HCT116 (cell line): ENCODE measurements around the gene SF3B4. TPM values are rescaled to one million over a fixed set of nuclear protein-coding genes. Genes with fewer than 3 reads are reported as not detected.

Experiments used
- ATAC-seq: fragments of 200-7000 bp; cut with Tn5 transposase; 2 replicates; pipeline ENCODE4 v1.9.1; 2020; ENCODE audit warnings: mild to moderate bottlenecking, moderate library complexity
- BruUV-seq: library from RNA; stranded (reverse); fragments of 400-500 nt; replicated peaks from 2 replicates; lab custom pipeline; 2021; lab: Mats Ljungman, UMichigan
- CTCF ChIA-PET: fragments of 300-600 bp; sonication (Branson Sonifier 250); formaldehyde crosslinking; loops from one replicate; lab custom pipeline; 2021; ENCODE audit warnings: antibody characterized with exemption; lab: Charles Lee
- POLR2A ChIA-PET: fragments of 300-600, 350-600 bp; sonication (Branson Sonifier 250); formaldehyde crosslinking; loops from one replicate; lab custom pipeline; 2021; ENCODE audit warnings: antibody characterized with exemption; lab: Charles Lee
- RAD21 ChIA-PET, 2 experiments: fragments of 300-600 bp; sonication (Branson Sonifier 250); formaldehyde crosslinking; loops; one replicate each; lab custom pipeline; 2023; ENCODE audit warnings: low total read pairs in 2 of 2; ENCODE audit not compliant: uncharacterized antibody in 2 of 2, unreplicated experiment in 2 of 2, low non-redundant PET in 1 of 2; lab: Charles Lee
- DNase-seq: peaks from one replicate; pipeline ENCODE4 v3.0.0-alpha.2; 2010; ENCODE audit warnings: low read depth, low spot score
- H2AFZ ChIP-seq: fragments of 200-600 bp; shearing (Covaris generic), sonication (generic); 2 replicates; pipeline ENCODE4 v1.6.1; 2017; ENCODE audit warnings: low read depth, mixed run types, mixed read lengths, antibody characterized with exemption, low read length; ENCODE audit not compliant: poor library complexity, severe bottlenecking
- H3K27ac ChIP-seq: 2 replicates; pipeline ENCODE4 v1.5.1; 2012; ENCODE audit warnings: low read depth, low read length
- H3K27me3 ChIP-seq: fragments of 200-600 bp; sonication (generic); 2 replicates; pipeline ENCODE4 v1.6.1; 2016; ENCODE audit warnings: mixed run types, low read length, mixed read lengths; ENCODE audit not compliant: insufficient read depth
- H3K36me3 ChIP-seq, 2 experiments: fragments of 200-500 bp in 1 of 2; fragments of 200-600 bp in 1 of 2; sonication (Bioruptor generic) in 1 of 2; sonication (generic) in 1 of 2; 2 replicates each; pipeline versions ENCODE4 v1.5.1 to v1.6.1; 2014 to 2016; ENCODE audit warnings: low read length in 2 of 2, inconsistent platforms in 1 of 2, mixed read lengths in 1 of 2, mixed run types in 1 of 2; ENCODE audit not compliant: insufficient read depth in 2 of 2, control insufficient read depth in 1 of 2
- H3K4me1 ChIP-seq, 2 experiments: fragments of 200-600 bp in 1 of 2; sonication (generic) in 1 of 2; 2 replicates each; pipeline versions ENCODE4 v1.5.1 to v1.6.1; 2012 to 2017; ENCODE audit warnings: low read length in 2 of 2, inconsistent platforms in 1 of 2, mild to moderate bottlenecking in 1 of 2, mixed read lengths in 1 of 2, mixed run types in 1 of 2, moderate library complexity in 1 of 2; ENCODE audit not compliant: insufficient read depth in 2 of 2, control insufficient read depth in 1 of 2
- H3K4me2 ChIP-seq: fragments of 200-600 bp; sonication (generic); 2 replicates; pipeline ENCODE4 v1.6.1; 2017; ENCODE audit warnings: mixed run types, low read length, mixed read lengths
- H3K4me3 ChIP-seq, 2 experiments: fragments of 200-600 bp in 1 of 2; sonication (generic) in 1 of 2; replicated peaks in 1 of 2; 2 replicates each; pipeline ENCODE4 v1.5.1; 2011 to 2016; ENCODE audit warnings: low read length in 2 of 2, control low read depth in 1 of 2, low read depth in 1 of 2, mild to moderate bottlenecking in 1 of 2, mixed read lengths in 1 of 2, mixed run types in 1 of 2
- H3K79me2 ChIP-seq: fragments of 200-600 bp; sonication (generic); 2 replicates; pipeline ENCODE4 v1.6.1; 2017; ENCODE audit warnings: mild to moderate bottlenecking, mixed run types, low read length, moderate library complexity, mixed read lengths; ENCODE audit not compliant: insufficient read depth
- H3K9ac ChIP-seq: fragments of 200-600 bp; sonication (generic); 2 replicates; pipeline ENCODE4 v1.6.1; 2016; ENCODE audit warnings: low read length, mixed read lengths
- H3K9me2 ChIP-seq: fragments of 200-600 bp; sonication (generic), shearing (Covaris generic); 2 replicates; pipeline ENCODE4 v1.6.1; 2017; ENCODE audit warnings: mixed run types, mild to moderate bottlenecking, moderate library complexity; ENCODE audit not compliant: insufficient read depth
- H3K9me3 ChIP-seq, 2 experiments: fragments of 200-500 bp in 1 of 2; fragments of 200-600 bp in 1 of 2; sonication (Bioruptor generic) in 1 of 2; sonication (generic) in 1 of 2; 2 replicates each; pipeline ENCODE4 v1.6.1; 2014 to 2017; ENCODE audit warnings: low read length in 2 of 2, mixed read lengths in 2 of 2, inconsistent platforms in 1 of 2, low read depth in 1 of 2, mild to moderate bottlenecking in 1 of 2, mixed run types in 1 of 2, moderate library complexity in 1 of 2; ENCODE audit not compliant: control insufficient read depth in 1 of 2, insufficient read depth in 1 of 2
- H4K20me1 ChIP-seq: fragments of 200-600 bp; sonication (generic), shearing (Covaris generic); 2 replicates; pipeline ENCODE4 v1.6.1; 2017; ENCODE audit warnings: mixed run types, mild to moderate bottlenecking, moderate library complexity; ENCODE audit not compliant: insufficient read depth
- ATF3 ChIP-seq: IDR thresholded peaks from 2 replicates; pipeline ENCODE4 v1.6.1; 2012
- CBX3 ChIP-seq: IDR thresholded peaks from 2 replicates; pipeline ENCODE4 v1.6.1; 2012; ENCODE audit warnings: low read depth
- CEBPB ChIP-seq: IDR thresholded peaks from 2 replicates; pipeline ENCODE4 v1.6.1; 2012; ENCODE audit warnings: low read depth
- EGR1 ChIP-seq: IDR thresholded peaks from 2 replicates; pipeline ENCODE4 v1.6.1; 2012; ENCODE audit warnings: low read depth
- ELF1 ChIP-seq: IDR thresholded peaks from 2 replicates; pipeline ENCODE4 v1.6.1; 2012; ENCODE audit warnings: low read depth, borderline replicate concordance
- EZH2 ChIP-seq: fragments of 200-600 bp; sonication (generic); IDR thresholded peaks from 2 replicates; pipeline ENCODE4 v1.6.1; 2017; ENCODE audit warnings: antibody characterized with exemption, mixed run types
- EZH2phosphoT487 ChIP-seq: fragments of 200-600 bp; IDR thresholded peaks from 2 replicates; pipeline ENCODE4 v1.6.1; 2018; ENCODE audit warnings: antibody characterized with exemption, borderline replicate concordance
- FOSL1 ChIP-seq: IDR thresholded peaks from 2 replicates; pipeline ENCODE4 v1.6.1; 2012; ENCODE audit warnings: low read depth
- JUND ChIP-seq: IDR thresholded peaks from 2 replicates; pipeline ENCODE4 v1.6.1; 2012
- RAD21 ChIP-seq: IDR thresholded peaks from 2 replicates; pipeline ENCODE4 v1.6.1; 2012; ENCODE audit warnings: low read depth, mild to moderate bottlenecking
- REST ChIP-seq: IDR thresholded peaks from 2 replicates; pipeline ENCODE4 v1.6.1; 2012; ENCODE audit warnings: low read depth
- SP1 ChIP-seq: IDR thresholded peaks from 2 replicates; pipeline ENCODE4 v1.6.1; 2012; ENCODE audit warnings: low read depth
- TCF7L2 ChIP-seq: IDR thresholded peaks from 2 replicates; pipeline ENCODE4 v1.7.0; 2011; ENCODE audit warnings: borderline replicate concordance, inconsistent platforms; ENCODE audit not compliant: insufficient read depth, insufficient read length; ENCODE audit errors: extremely low read depth
- YY1 ChIP-seq: IDR thresholded peaks from 2 replicates; pipeline ENCODE4 v1.6.1; 2011; ENCODE audit warnings: low read length, low read depth, moderate library complexity, mild to moderate bottlenecking; ENCODE audit not compliant: insufficient replicate concordance; ENCODE audit errors: extremely low read depth
- ZFX ChIP-seq: fragments of 450-650 bp; IDR thresholded peaks from 2 replicates; pipeline ENCODE4 v1.6.1; 2017
- ZNF274 ChIP-seq: fragments of 200-500 bp; sonication (Bioruptor generic); IDR thresholded peaks from 2 replicates; pipeline ENCODE4 v1.6.1; 2014; ENCODE audit warnings: mild to moderate bottlenecking, low read depth, low read length, inconsistent platforms
- intact Hi-C: fragments of 100-400 bp; cut with micrococcal nuclease; formaldehyde crosslinking; loops from 2 replicates; pipeline ENCODE4 v1.10.0; 2022
- total RNA-seq: library from RNA; stranded (reverse); gene quantifications from one replicate; pipeline ENCODE4 v1.2.1, GENCODE V29; 2021; ENCODE audit not compliant: unreplicated experiment
- TF ChIP-seq, protein P1 (sequence below): IDR thresholded peaks from 2 replicates; pipeline ENCODE4 v1.6.1; 2012

Gene SF3B4
- total RNA-seq, 1 experiment from 2014 or later, result 88.5 TPM

DNA sequence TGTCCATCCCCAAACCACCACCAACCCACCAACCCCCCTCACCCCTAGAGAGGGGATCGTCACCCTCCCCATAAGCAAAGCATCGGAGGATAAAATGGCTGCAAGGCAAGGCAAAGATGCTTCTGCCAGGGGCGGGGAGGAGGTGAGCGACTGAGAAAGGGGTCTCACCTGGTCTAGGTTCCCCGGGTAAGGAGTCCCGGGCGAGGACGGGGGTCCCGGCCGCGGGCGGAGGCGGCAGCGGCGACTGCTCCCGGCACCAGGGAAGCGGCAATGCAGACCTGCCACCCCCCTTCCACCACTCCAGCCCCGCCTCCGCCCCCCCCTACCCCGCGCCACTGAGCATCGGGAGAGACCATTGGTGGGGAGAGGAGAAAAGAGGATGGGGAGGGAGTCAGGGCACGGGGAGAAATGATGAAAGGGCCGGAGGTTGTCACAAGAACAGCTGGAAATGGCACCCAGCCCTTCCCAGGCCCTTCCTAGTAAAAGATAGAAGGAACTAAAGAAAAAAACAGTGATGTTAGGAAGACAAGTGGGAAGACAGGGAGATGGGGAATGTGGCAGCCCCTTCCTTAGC, 9.9 kb downstream of the SF3B4 start, which contains the start of gene SV2A (continued):
- TF ChIP-seq RAD21 (no peak), ATF3 (no peak)

GRCh38 chr1:149916898-149917252, 10.7 kb downstream of the SF3B4 start:
- no peak for ATAC-seq
- TF ChIP-seq SP1 (no peak), REST (no peak), ELF1 (no peak), YY1 (no peak), FOSL1 (no peak), JUND (no peak), EGR1 (no peak), EZH2 (no peak), RAD21 (no peak), EZH2phosphoT487 (no peak), CBX3 (no peak), ZNF274 (no peak), CEBPB (no peak), TCF7L2 (no peak), ZFX (no peak)
- TF ChIP-seq, protein P1, sequence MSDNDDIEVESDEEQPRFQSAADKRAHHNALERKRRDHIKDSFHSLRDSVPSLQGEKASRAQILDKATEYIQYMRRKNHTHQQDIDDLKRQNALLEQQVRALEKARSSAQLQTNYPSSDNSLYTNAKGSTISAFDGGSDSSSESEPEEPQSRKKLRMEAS, result no peak
- no peak overlapping the region for H3K4me2 ChIP-seq
- no peaks in the 10 kb centered on the region for H3K36me3 ChIP-seq
- CTCF ChIA-PET, result no interaction called here
- no TSS peak for BruUV-seq
- H3K4me1 ChIP-seq, result no peaks in the 10 kb centered on the region
- RAD21 ChIA-PET, result no interaction called here
- H3K79me2 ChIP-seq, result no peaks in the 10 kb centered on the region
- H3K9me3 ChIP-seq, result no peaks in the 10 kb centered on the region
- no peak overlapping the region for H3K4me3 ChIP-seq
- no peak overlapping the region for H3K27ac ChIP-seq
- intact Hi-C loops, result no loop called here
- H2AFZ ChIP-seq, result no peak overlapping the region
- no peak for DNase-seq
- no peaks in the 10 kb centered on the region for H3K9me2 ChIP-seq
- H3K27me3 ChIP-seq, result no peaks in the 10 kb centered on the region
- no peak overlapping the region for H3K9ac ChIP-seq
- no peaks in the 10 kb centered on the region for H4K20me1 ChIP-seq
- POLR2A ChIA-PET, result no interaction called here
